H9 (cell line): Measurements from ENCODE around the gene TTC1. TPM values are rescaled to one million over a fixed set of nuclear protein-coding genes. Genes with fewer than 3 reads are reported as not detected.
A peak's percentile ranks its signal among the peaks of the same experiment; 100 is the strongest.

Experiments
- DNase-seq: peaks from one replicate; pipeline ENCODE4 v3.0.0-alpha.2; 2017
- H2AFZ ChIP-seq: one replicate; pipeline ENCODE4 v1.6.1; 2013; ENCODE audit warnings: mild to moderate bottlenecking, low read length, control low read depth, moderate library complexity
- H2AK5ac ChIP-seq: 2 replicates; pipeline ENCODE4 v1.6.1; 2013; ENCODE audit warnings: low read length, control low read depth, mixed read lengths; ENCODE audit not compliant: insufficient read length
- H2BK120ac ChIP-seq: one replicate; pipeline ENCODE4 v1.6.1; 2013; ENCODE audit warnings: low read depth, mild to moderate bottlenecking, low read length, control low read depth, inconsistent platforms; ENCODE audit not compliant: poor library complexity, severe bottlenecking
- H2BK12ac ChIP-seq: 2 replicates; pipeline ENCODE4 v1.6.1; 2013; ENCODE audit warnings: low read length, control low read depth, mixed read lengths, low read depth; ENCODE audit not compliant: insufficient read length
- H2BK15ac ChIP-seq: 2 replicates; pipeline ENCODE4 v1.6.1; 2013; ENCODE audit warnings: low read depth, low read length, control low read depth
- H2BK20ac ChIP-seq: one replicate; pipeline ENCODE4 v1.6.1; 2013; ENCODE audit warnings: low read depth, mild to moderate bottlenecking, low read length, control low read depth, inconsistent platforms; ENCODE audit not compliant: poor library complexity, severe bottlenecking
- H2BK5ac ChIP-seq: 2 replicates; pipeline ENCODE4 v1.6.1; 2013; ENCODE audit warnings: low read length, control low read depth, mixed read lengths; ENCODE audit not compliant: insufficient read length
- H3K14ac ChIP-seq: 2 replicates; pipeline ENCODE4 v1.6.1; 2013; ENCODE audit warnings: low read length, control low read depth; ENCODE audit not compliant: insufficient read depth
- H3K18ac ChIP-seq: 2 replicates; pipeline ENCODE4 v1.6.1; 2013; ENCODE audit warnings: low read depth, mild to moderate bottlenecking, mixed read lengths, low read length, control low read depth; ENCODE audit not compliant: insufficient read length
- H3K23ac ChIP-seq: 2 replicates; pipeline ENCODE4 v1.6.1; 2013; ENCODE audit warnings: low read length, control low read depth, mixed read lengths, low read depth; ENCODE audit not compliant: insufficient read length
- H3K23me2 ChIP-seq: 2 replicates; pipeline ENCODE4 v1.6.1; 2013; ENCODE audit warnings: low read depth, mild to moderate bottlenecking, mixed read lengths, low read length, control low read depth; ENCODE audit not compliant: insufficient read length, poor library complexity, severe bottlenecking
- H3K27ac ChIP-seq: 2 replicates; pipeline ENCODE4 v1.5.1; 2013; ENCODE audit warnings: low read length, control low read depth, mixed read lengths, low read depth; ENCODE audit not compliant: insufficient read length
- H3K27me3 ChIP-seq: 2 replicates; pipeline ENCODE4 v1.6.1; 2013; ENCODE audit warnings: low read length, control low read depth, inconsistent platforms; ENCODE audit not compliant: insufficient read depth
- H3K4ac ChIP-seq: 2 replicates; pipeline ENCODE4 v1.6.1; 2013; ENCODE audit warnings: low read depth, mild to moderate bottlenecking, control low read depth, inconsistent platforms, low read length, moderate library complexity
- H3K4me1 ChIP-seq: 2 replicates; pipeline ENCODE4 v1.6.1; 2013; ENCODE audit warnings: low read length, control low read depth, inconsistent platforms; ENCODE audit not compliant: insufficient read depth
- H3K4me2 ChIP-seq: 2 replicates; pipeline ENCODE4 v1.6.1; 2013; ENCODE audit warnings: low read length, control low read depth, mixed read lengths; ENCODE audit not compliant: insufficient read length, insufficient read depth
- H3K56ac ChIP-seq: 2 replicates; pipeline ENCODE4 v1.6.1; 2013; ENCODE audit warnings: low read depth, mild to moderate bottlenecking, mixed read lengths, low read length, control low read depth; ENCODE audit not compliant: insufficient read length
- H3K79me1 ChIP-seq: 2 replicates; pipeline ENCODE4 v1.6.1; 2013; ENCODE audit warnings: low read depth, mild to moderate bottlenecking, moderate library complexity, low read length, control low read depth, inconsistent platforms; ENCODE audit not compliant: insufficient read depth, poor library complexity, severe bottlenecking
- H3K79me2 ChIP-seq: 2 replicates; pipeline ENCODE4 v1.6.1; 2013; ENCODE audit warnings: low read length, control low read depth, inconsistent platforms; ENCODE audit not compliant: insufficient read depth
- H3K9ac ChIP-seq: 2 replicates; pipeline ENCODE4 v1.6.1; 2013; ENCODE audit warnings: low read length, control low read depth, mixed read lengths; ENCODE audit not compliant: insufficient read length; ENCODE audit errors: extremely low read depth
- H3K9me3 ChIP-seq: one replicate; pipeline ENCODE4 v1.6.1; 2013; ENCODE audit warnings: low read depth, low read length, inconsistent platforms; ENCODE audit not compliant: control insufficient read depth
- H3T11ph ChIP-seq: one replicate; pipeline ENCODE4 v1.6.1; 2013; ENCODE audit warnings: mild to moderate bottlenecking, low read length, control low read depth, inconsistent platforms
- H4K20me1 ChIP-seq: one replicate; pipeline ENCODE4 v1.6.1; 2013; ENCODE audit not compliant: control insufficient read depth, insufficient read length, insufficient read depth
- H4K5ac ChIP-seq: 2 replicates; pipeline ENCODE4 v1.6.1; 2013; ENCODE audit warnings: low read depth, mild to moderate bottlenecking, mixed read lengths, low read length, control low read depth; ENCODE audit not compliant: insufficient read length
- H4K8ac ChIP-seq: replicated peaks from 2 replicates; pipeline ENCODE4 v1.6.1; 2013; ENCODE audit warnings: low read length, control low read depth, mixed read lengths, low read depth; ENCODE audit not compliant: insufficient read length
- H4K91ac ChIP-seq: 2 replicates; pipeline ENCODE4 v1.6.1; 2013; ENCODE audit warnings: low read depth, mild to moderate bottlenecking, moderate library complexity, mixed read lengths, low read length, control low read depth; ENCODE audit not compliant: insufficient read length
- H3K27ac Mint-ChIP-seq, 3 experiments: 2 replicates in 2 of 3; 3 replicates in 1 of 3; pipeline ENCODE4 v1.8.0; 2020 to 2021; ENCODE audit warnings: mixed read lengths in 3 of 3, mild to moderate bottlenecking in 1 of 3, moderate library complexity in 1 of 3
- H3K27me3 Mint-ChIP-seq: 2 replicates; pipeline ENCODE4 v1.8.0; 2021; ENCODE audit warnings: low read depth, mild to moderate bottlenecking, moderate library complexity, mixed read lengths
- H3K36me3 Mint-ChIP-seq, 3 experiments: 2 replicates in 2 of 3; 3 replicates in 1 of 3; pipeline ENCODE4 v1.8.0; 2020 to 2021; ENCODE audit warnings: low read depth in 3 of 3, mixed read lengths in 3 of 3; ENCODE audit not compliant: insufficient read depth in 1 of 3
- H3K4me1 Mint-ChIP-seq, 2 experiments: 2 replicates each; pipeline ENCODE4 v1.8.0; 2020; ENCODE audit warnings: mixed read lengths in 2 of 2
- H3K4me3 Mint-ChIP-seq, 2 experiments: 2 replicates in 1 of 2; 3 replicates in 1 of 2; pipeline ENCODE4 v1.8.0; 2020 to 2021; ENCODE audit warnings: mild to moderate bottlenecking in 2 of 2, mixed read lengths in 2 of 2, moderate library complexity in 1 of 2
- H3K9me3 Mint-ChIP-seq, 2 experiments: 2 replicates in 1 of 2; 3 replicates in 1 of 2; pipeline ENCODE4 v1.8.0; 2020; ENCODE audit warnings: mild to moderate bottlenecking in 2 of 2, mixed read lengths in 2 of 2, moderate library complexity in 1 of 2
- CTCF ChIP-seq: fragments of 200-600 bp; sonication (generic); conservative IDR thresholded peaks from 3 replicates; pipeline ENCODE4 v1.8.0; 2021; ENCODE audit warnings: antibody characterized with exemption, mild to moderate bottlenecking
- WGBS: extraction: QIAGEN DNeasy Blood & Tissue Kit; methylation state at CpG from one replicate; pipeline ENCODE4 v1.1.7; 2013; ENCODE audit warnings: missing lambda C conversion rate, low lambda C conversion rate, mixed read lengths; ENCODE audit not compliant: insufficient read length; ENCODE audit errors: extremely low coverage; 5-methylcytosine and 5-hydroxymethylcytosine counted together
- total RNA-seq: library from RNA; stranded (reverse); gene quantifications from 2 replicates; pipeline ENCODE4 v1.2.1, GENCODE V29; 2021

TTC1 gene
- total RNA-seq, 1 experiment from 2014 or later: 62.6 TPM

- H3K9ac ChIP-seq: no peak overlapping the region
Observed at GRCh38 chr5:159971038-159971437, 37.9 kb upstream of the TTC1 start.

More at GRCh38 chr5:159971038-159971437, 37.9 kb upstream of the TTC1 start:
- Histone ChIP-seq H2AFZ (no peak overlapping the region), H3K14ac (no peak overlapping the region), H3K9me3 (no peaks in the 10 kb centered on the region), H3K4me2 (no peak overlapping the region), H4K20me1 (no peaks in the 10 kb centered on the region), H3K4me1 (no peaks in the 10 kb centered on the region), H2BK12ac (no peak overlapping the region), H3K27ac (no peak overlapping the region), H4K8ac (no peak overlapping the region), H4K91ac (no peak overlapping the region), H3K18ac (no peak overlapping the region), H2BK120ac (no peak overlapping the region), H2AK5ac (no peak overlapping the region), H3T11ph (no peak overlapping the region), H2BK20ac (no peak overlapping the region), H3K27me3 (peaks cover 18% of the 10 kb centered on the region; the same call in 1 of the 2 replicates), H2BK5ac (no peak overlapping the region), H3K79me2 (no peaks in the 10 kb centered on the region), H3K4ac (no peak overlapping the region), H3K23me2 (peaks cover 9% of the 10 kb centered on the region), H3K23ac (no peak overlapping the region), H2BK15ac (no peak overlapping the region), H3K79me1 (no peaks in the 10 kb centered on the region), H3K56ac (no peak overlapping the region), H4K5ac (no peak overlapping the region)
- peaks cover 7 to 10% of the 10 kb centered on the region in 2 experiments for H3K4me1 Mint-ChIP-seq
- H3K27ac Mint-ChIP-seq: no peak overlapping the region
- peak overlapping the region in 1 of 2 experiments; percentile 73; a peak in 2 of 5 replicates for H3K4me3 Mint-ChIP-seq
- peaks cover 70% of the 10 kb centered on the region for H3K27me3 Mint-ChIP-seq
- no CpG with 5 or more reads among the region's 4 CpGs for WGBS
- DNase-seq: no peak
- H3K9me3 Mint-ChIP-seq: no peaks in the 10 kb centered on the region; a peak in 2 of 5 replicates
- peaks cover 0 to 2% (median 0%) of the 10 kb centered on the region in 3 experiments; a peak in 1 of 7 replicates for H3K36me3 Mint-ChIP-seq
- TF ChIP-seq CTCF: no peak
